Astrocyte (in vitro differentiated cells and primary cell): ENCODE results near the gene CACHD1. TPM values are rescaled to one million over a fixed set of nuclear protein-coding genes. Genes with fewer than 3 reads are reported as not detected.

Experiments
- DNase-seq: peaks from one replicate; pipeline ENCODE4 v3.0.0-alpha.2; 2010; ENCODE audit warnings: low read depth
- FAIRE-seq: peaks from 2 replicates; lab custom pipeline; 2011; peaks lifted over from hg19 to GRCh38; lab: Jason Lieb, UNC
- H2AFZ ChIP-seq: 2 replicates; pipeline ENCODE4 v1.6.0; 2012; ENCODE audit warnings: low read depth, low read length, inconsistent platforms
- H3K27ac ChIP-seq: 2 replicates; pipeline ENCODE4 v1.5.1; 2011; ENCODE audit warnings: low read depth, low read length, inconsistent platforms
- H3K27me3 ChIP-seq: 2 replicates; pipeline ENCODE4 v1.6.0; 2011; ENCODE audit warnings: low read length, inconsistent platforms; ENCODE audit not compliant: insufficient read depth
- H3K36me3 ChIP-seq: 2 replicates; pipeline ENCODE4 v1.5.1; 2011; ENCODE audit warnings: low read length, inconsistent platforms; ENCODE audit not compliant: insufficient read depth
- H3K4me1 ChIP-seq: 2 replicates; pipeline ENCODE4 v1.5.1; 2011; ENCODE audit warnings: low read length, inconsistent platforms; ENCODE audit not compliant: insufficient read depth
- H3K4me2 ChIP-seq: 2 replicates; pipeline ENCODE4 v1.6.0; 2012; ENCODE audit warnings: low read length, inconsistent platforms
- H3K4me3 ChIP-seq: 2 replicates; pipeline ENCODE4 v1.5.1; 2011; ENCODE audit warnings: low read depth, mild to moderate bottlenecking, low read length, inconsistent platforms; ENCODE audit not compliant: insufficient read depth
- H3K79me2 ChIP-seq: 2 replicates; pipeline ENCODE4 v1.6.0; 2012; ENCODE audit warnings: mild to moderate bottlenecking, low read length, inconsistent platforms; ENCODE audit not compliant: insufficient read depth
- H3K9ac ChIP-seq: 2 replicates; pipeline ENCODE4 v1.6.0; 2012; ENCODE audit warnings: mild to moderate bottlenecking, low read length, inconsistent platforms
- H3K9me3 ChIP-seq: 2 replicates; pipeline ENCODE4 v1.5.1; 2012; ENCODE audit warnings: low read depth, mild to moderate bottlenecking, low read length, inconsistent platforms; ENCODE audit not compliant: insufficient read depth
- H4K20me1 ChIP-seq: 2 replicates; pipeline ENCODE4 v1.6.0; 2012; ENCODE audit warnings: low read length, inconsistent platforms; ENCODE audit not compliant: insufficient read depth
- H3K27ac Mint-ChIP-seq: one replicate; pipeline ENCODE4 v1.8.0; 2021; ENCODE audit warnings: mild to moderate bottlenecking, mixed read lengths; ENCODE audit not compliant: unreplicated experiment
- H3K27me3 Mint-ChIP-seq: one replicate; pipeline ENCODE4 v1.8.0; 2021; ENCODE audit warnings: low read depth, mixed read lengths; ENCODE audit not compliant: unreplicated experiment
- H3K36me3 Mint-ChIP-seq: one replicate; pipeline ENCODE4 v1.8.0; 2021; ENCODE audit warnings: low read depth, mixed read lengths; ENCODE audit not compliant: unreplicated experiment
- H3K4me1 Mint-ChIP-seq: one replicate; pipeline ENCODE4 v1.8.0; 2021; ENCODE audit warnings: low read depth, mixed read lengths; ENCODE audit not compliant: unreplicated experiment
- H3K4me3 Mint-ChIP-seq: one replicate; pipeline ENCODE4 v1.8.0; 2021; ENCODE audit warnings: mild to moderate bottlenecking, moderate library complexity, mixed read lengths; ENCODE audit not compliant: unreplicated experiment
- H3K9me3 Mint-ChIP-seq: one replicate; pipeline ENCODE4 v1.8.0; 2021; ENCODE audit warnings: mild to moderate bottlenecking, mixed read lengths; ENCODE audit not compliant: unreplicated experiment
- CTCF ChIP-seq: IDR thresholded peaks from 2 replicates; pipeline ENCODE4 v1.5.1; 2011; ENCODE audit warnings: low read depth, mild to moderate bottlenecking, inconsistent platforms, low read length, moderate library complexity; ENCODE audit not compliant: insufficient read depth
- EZH2 ChIP-seq: IDR thresholded peaks from 2 replicates; pipeline ENCODE4 v1.6.1; 2012; ENCODE audit warnings: mild to moderate bottlenecking, low read length, inconsistent platforms; ENCODE audit not compliant: insufficient read depth
- total RNA-seq: library from RNA; stranded (reverse); gene quantifications from 2 replicates; pipeline ENCODE4 v1.2.1, GENCODE V29; 2021

The CACHD1 gene
- total RNA-seq, 1 donor from 2014 or later = 21.2 TPM

- H3K36me3 Mint-ChIP-seq = peaks cover 13% of the 10 kb centered on the region
- H3K36me3 ChIP-seq = peaks cover 8% of the 10 kb centered on the region
- H3K79me2 ChIP-seq = no peaks in the 10 kb centered on the region
- no peaks in the 10 kb centered on the region for H3K27me3 Mint-ChIP-seq
- no peak overlapping the region for H3K4me3 ChIP-seq
- no peak overlapping the region for H3K27ac ChIP-seq
- FAIRE-seq = no peak
- no peaks in the 10 kb centered on the region for H3K4me1 Mint-ChIP-seq
- H3K4me1 ChIP-seq = no peaks in the 10 kb centered on the region
- no peaks in the 10 kb centered on the region for H3K9me3 Mint-ChIP-seq
- H3K9me3 ChIP-seq = no peaks in the 10 kb centered on the region
- no peak for DNase-seq
- H4K20me1 ChIP-seq = no peaks in the 10 kb centered on the region
- H3K27me3 ChIP-seq = no peaks in the 10 kb centered on the region
- no peak overlapping the region for H3K4me3 Mint-ChIP-seq
- H3K27ac Mint-ChIP-seq = no peak overlapping the region
- no peak overlapping the region for H2AFZ ChIP-seq
- H3K9ac ChIP-seq = no peak overlapping the region
- TF ChIP-seq CTCF = no peak
- no peak for TF ChIP-seq EZH2
- no peak overlapping the region for H3K4me2 ChIP-seq
Measured at GRCh38 chr1:64676386-64676785, 206.5 kb downstream of the CACHD1 start.

- Histone ChIP-seq H2AFZ (no peak overlapping the region), H3K9ac (no peak overlapping the region), H3K9me3 (no peaks in the 10 kb centered on the region), H3K4me3 (no peak overlapping the region), H3K79me2 (no peaks in the 10 kb centered on the region), H3K27me3 (no peaks in the 10 kb centered on the region), H3K27ac (no peak overlapping the region), H4K20me1 (no peaks in the 10 kb centered on the region), H3K36me3 (peaks cover 8% of the 10 kb centered on the region), H3K4me1 (no peaks in the 10 kb centered on the region), H3K4me2 (no peak overlapping the region)
- Mint-ChIP-seq H3K36me3 (peaks cover 18% of the 10 kb centered on the region), H3K4me1 (no peaks in the 10 kb centered on the region), H3K27me3 (no peaks in the 10 kb centered on the region), H3K27ac (no peak overlapping the region), H3K9me3 (no peaks in the 10 kb centered on the region), H3K4me3 (no peak overlapping the region)
- TF ChIP-seq EZH2 (no peak), CTCF (no peak)
- no peak for FAIRE-seq
- DNase-seq = no peak
Measured at GRCh38 chr1:64677532-64677931, 207.6 kb downstream of the CACHD1 start.

- Histone ChIP-seq H3K9me3 (no peaks in the 10 kb centered on the region), H3K27ac (no peak overlapping the region), H3K4me1 (no peaks in the 10 kb centered on the region), H4K20me1 (no peaks in the 10 kb centered on the region), H2AFZ (no peak overlapping the region), H3K79me2 (no peaks in the 10 kb centered on the region), H3K4me3 (no peak overlapping the region), H3K4me2 (no peak overlapping the region), H3K36me3 (peaks cover 8% of the 10 kb centered on the region), H3K9ac (no peak overlapping the region), H3K27me3 (no peaks in the 10 kb centered on the region)
- TF ChIP-seq CTCF = no peak
- no peak for TF ChIP-seq EZH2
- DNase-seq (no peak), FAIRE-seq (no peak)
- H3K9me3 Mint-ChIP-seq = no peaks in the 10 kb centered on the region
- H3K27me3 Mint-ChIP-seq = no peaks in the 10 kb centered on the region
- no peak overlapping the region for H3K4me3 Mint-ChIP-seq
- H3K4me1 Mint-ChIP-seq = no peaks in the 10 kb centered on the region
- peaks cover 18% of the 10 kb centered on the region for H3K36me3 Mint-ChIP-seq
- no peak overlapping the region for H3K27ac Mint-ChIP-seq
Measured at GRCh38 chr1:64678366-64678765, 208.4 kb downstream of the CACHD1 start.
